H9 (cell line): ENCODE results near the gene TAF8. TPM values are rescaled to one million over a fixed set of nuclear protein-coding genes. Genes with fewer than 3 reads are reported as not detected.

ENCODE experiments used
- DNase-seq: peaks from one replicate; pipeline ENCODE4 v3.0.0-alpha.2; 2017
- H2AFZ ChIP-seq: one replicate; pipeline ENCODE4 v1.6.1; 2013; ENCODE audit warnings: mild to moderate bottlenecking, low read length, control low read depth, moderate library complexity
- H2AK5ac ChIP-seq: 2 replicates; pipeline ENCODE4 v1.6.1; 2013; ENCODE audit warnings: low read length, control low read depth, mixed read lengths; ENCODE audit not compliant: insufficient read length
- H2BK120ac ChIP-seq: one replicate; pipeline ENCODE4 v1.6.1; 2013; ENCODE audit warnings: low read depth, mild to moderate bottlenecking, low read length, control low read depth, inconsistent platforms; ENCODE audit not compliant: poor library complexity, severe bottlenecking
- H2BK12ac ChIP-seq: 2 replicates; pipeline ENCODE4 v1.6.1; 2013; ENCODE audit warnings: low read length, control low read depth, mixed read lengths, low read depth; ENCODE audit not compliant: insufficient read length
- H2BK15ac ChIP-seq: 2 replicates; pipeline ENCODE4 v1.6.1; 2013; ENCODE audit warnings: low read depth, low read length, control low read depth
- H2BK20ac ChIP-seq: one replicate; pipeline ENCODE4 v1.6.1; 2013; ENCODE audit warnings: low read depth, mild to moderate bottlenecking, low read length, control low read depth, inconsistent platforms; ENCODE audit not compliant: poor library complexity, severe bottlenecking
- H2BK5ac ChIP-seq: 2 replicates; pipeline ENCODE4 v1.6.1; 2013; ENCODE audit warnings: low read length, control low read depth, mixed read lengths; ENCODE audit not compliant: insufficient read length
- H3K14ac ChIP-seq: 2 replicates; pipeline ENCODE4 v1.6.1; 2013; ENCODE audit warnings: low read length, control low read depth; ENCODE audit not compliant: insufficient read depth
- H3K18ac ChIP-seq: 2 replicates; pipeline ENCODE4 v1.6.1; 2013; ENCODE audit warnings: low read depth, mild to moderate bottlenecking, mixed read lengths, low read length, control low read depth; ENCODE audit not compliant: insufficient read length
- H3K23ac ChIP-seq: 2 replicates; pipeline ENCODE4 v1.6.1; 2013; ENCODE audit warnings: low read length, control low read depth, mixed read lengths, low read depth; ENCODE audit not compliant: insufficient read length
- H3K23me2 ChIP-seq: 2 replicates; pipeline ENCODE4 v1.6.1; 2013; ENCODE audit warnings: low read depth, mild to moderate bottlenecking, mixed read lengths, low read length, control low read depth; ENCODE audit not compliant: insufficient read length, poor library complexity, severe bottlenecking
- H3K27ac ChIP-seq: 2 replicates; pipeline ENCODE4 v1.5.1; 2013; ENCODE audit warnings: low read length, control low read depth, mixed read lengths, low read depth; ENCODE audit not compliant: insufficient read length
- H3K27me3 ChIP-seq: 2 replicates; pipeline ENCODE4 v1.6.1; 2013; ENCODE audit warnings: low read length, control low read depth, inconsistent platforms; ENCODE audit not compliant: insufficient read depth
- H3K4ac ChIP-seq: 2 replicates; pipeline ENCODE4 v1.6.1; 2013; ENCODE audit warnings: low read depth, mild to moderate bottlenecking, control low read depth, inconsistent platforms, low read length, moderate library complexity
- H3K4me1 ChIP-seq: 2 replicates; pipeline ENCODE4 v1.6.1; 2013; ENCODE audit warnings: low read length, control low read depth, inconsistent platforms; ENCODE audit not compliant: insufficient read depth
- H3K4me2 ChIP-seq: 2 replicates; pipeline ENCODE4 v1.6.1; 2013; ENCODE audit warnings: low read length, control low read depth, mixed read lengths; ENCODE audit not compliant: insufficient read length, insufficient read depth
- H3K56ac ChIP-seq: 2 replicates; pipeline ENCODE4 v1.6.1; 2013; ENCODE audit warnings: low read depth, mild to moderate bottlenecking, mixed read lengths, low read length, control low read depth; ENCODE audit not compliant: insufficient read length
- H3K79me1 ChIP-seq: 2 replicates; pipeline ENCODE4 v1.6.1; 2013; ENCODE audit warnings: low read depth, mild to moderate bottlenecking, moderate library complexity, low read length, control low read depth, inconsistent platforms; ENCODE audit not compliant: insufficient read depth, poor library complexity, severe bottlenecking
- H3K79me2 ChIP-seq: 2 replicates; pipeline ENCODE4 v1.6.1; 2013; ENCODE audit warnings: low read length, control low read depth, inconsistent platforms; ENCODE audit not compliant: insufficient read depth
- H3K9ac ChIP-seq: 2 replicates; pipeline ENCODE4 v1.6.1; 2013; ENCODE audit warnings: low read length, control low read depth, mixed read lengths; ENCODE audit not compliant: insufficient read length; ENCODE audit errors: extremely low read depth
- H3K9me3 ChIP-seq: one replicate; pipeline ENCODE4 v1.6.1; 2013; ENCODE audit warnings: low read depth, low read length, inconsistent platforms; ENCODE audit not compliant: control insufficient read depth
- H3T11ph ChIP-seq: one replicate; pipeline ENCODE4 v1.6.1; 2013; ENCODE audit warnings: mild to moderate bottlenecking, low read length, control low read depth, inconsistent platforms
- H4K20me1 ChIP-seq: one replicate; pipeline ENCODE4 v1.6.1; 2013; ENCODE audit not compliant: control insufficient read depth, insufficient read length, insufficient read depth
- H4K5ac ChIP-seq: 2 replicates; pipeline ENCODE4 v1.6.1; 2013; ENCODE audit warnings: low read depth, mild to moderate bottlenecking, mixed read lengths, low read length, control low read depth; ENCODE audit not compliant: insufficient read length
- H4K8ac ChIP-seq: replicated peaks from 2 replicates; pipeline ENCODE4 v1.6.1; 2013; ENCODE audit warnings: low read length, control low read depth, mixed read lengths, low read depth; ENCODE audit not compliant: insufficient read length
- H4K91ac ChIP-seq: 2 replicates; pipeline ENCODE4 v1.6.1; 2013; ENCODE audit warnings: low read depth, mild to moderate bottlenecking, moderate library complexity, mixed read lengths, low read length, control low read depth; ENCODE audit not compliant: insufficient read length
- H3K27ac Mint-ChIP-seq, 3 experiments: 2 replicates in 2 of 3; 3 replicates in 1 of 3; pipeline ENCODE4 v1.8.0; 2020 to 2021; ENCODE audit warnings: mixed read lengths in 3 of 3, mild to moderate bottlenecking in 1 of 3, moderate library complexity in 1 of 3
- H3K27me3 Mint-ChIP-seq: 2 replicates; pipeline ENCODE4 v1.8.0; 2021; ENCODE audit warnings: low read depth, mild to moderate bottlenecking, moderate library complexity, mixed read lengths
- H3K36me3 Mint-ChIP-seq, 3 experiments: 2 replicates in 2 of 3; 3 replicates in 1 of 3; pipeline ENCODE4 v1.8.0; 2020 to 2021; ENCODE audit warnings: low read depth in 3 of 3, mixed read lengths in 3 of 3; ENCODE audit not compliant: insufficient read depth in 1 of 3
- H3K4me1 Mint-ChIP-seq, 2 experiments: 2 replicates each; pipeline ENCODE4 v1.8.0; 2020; ENCODE audit warnings: mixed read lengths in 2 of 2
- H3K4me3 Mint-ChIP-seq, 2 experiments: 2 replicates in 1 of 2; 3 replicates in 1 of 2; pipeline ENCODE4 v1.8.0; 2020 to 2021; ENCODE audit warnings: mild to moderate bottlenecking in 2 of 2, mixed read lengths in 2 of 2, moderate library complexity in 1 of 2
- H3K9me3 Mint-ChIP-seq, 2 experiments: 2 replicates in 1 of 2; 3 replicates in 1 of 2; pipeline ENCODE4 v1.8.0; 2020; ENCODE audit warnings: mild to moderate bottlenecking in 2 of 2, mixed read lengths in 2 of 2, moderate library complexity in 1 of 2
- WGBS: extraction: QIAGEN DNeasy Blood & Tissue Kit; methylation state at CpG from one replicate; pipeline ENCODE4 v1.1.7; 2013; ENCODE audit warnings: missing lambda C conversion rate, low lambda C conversion rate, mixed read lengths; ENCODE audit not compliant: insufficient read length; ENCODE audit errors: extremely low coverage; 5-methylcytosine and 5-hydroxymethylcytosine counted together
- total RNA-seq: library from RNA; stranded (reverse); gene quantifications from 2 replicates; pipeline ENCODE4 v1.2.1, GENCODE V29; 2021
- TF ChIP-seq, protein P1 (sequence below): fragments of 200-600 bp; sonication (generic); conservative IDR thresholded peaks from 3 replicates; pipeline ENCODE4 v1.8.0; 2021; ENCODE audit warnings: antibody characterized with exemption, mild to moderate bottlenecking

Gene TAF8
- total RNA-seq, 1 experiment from 2014 or later, result 30.4 TPM

DNA sequence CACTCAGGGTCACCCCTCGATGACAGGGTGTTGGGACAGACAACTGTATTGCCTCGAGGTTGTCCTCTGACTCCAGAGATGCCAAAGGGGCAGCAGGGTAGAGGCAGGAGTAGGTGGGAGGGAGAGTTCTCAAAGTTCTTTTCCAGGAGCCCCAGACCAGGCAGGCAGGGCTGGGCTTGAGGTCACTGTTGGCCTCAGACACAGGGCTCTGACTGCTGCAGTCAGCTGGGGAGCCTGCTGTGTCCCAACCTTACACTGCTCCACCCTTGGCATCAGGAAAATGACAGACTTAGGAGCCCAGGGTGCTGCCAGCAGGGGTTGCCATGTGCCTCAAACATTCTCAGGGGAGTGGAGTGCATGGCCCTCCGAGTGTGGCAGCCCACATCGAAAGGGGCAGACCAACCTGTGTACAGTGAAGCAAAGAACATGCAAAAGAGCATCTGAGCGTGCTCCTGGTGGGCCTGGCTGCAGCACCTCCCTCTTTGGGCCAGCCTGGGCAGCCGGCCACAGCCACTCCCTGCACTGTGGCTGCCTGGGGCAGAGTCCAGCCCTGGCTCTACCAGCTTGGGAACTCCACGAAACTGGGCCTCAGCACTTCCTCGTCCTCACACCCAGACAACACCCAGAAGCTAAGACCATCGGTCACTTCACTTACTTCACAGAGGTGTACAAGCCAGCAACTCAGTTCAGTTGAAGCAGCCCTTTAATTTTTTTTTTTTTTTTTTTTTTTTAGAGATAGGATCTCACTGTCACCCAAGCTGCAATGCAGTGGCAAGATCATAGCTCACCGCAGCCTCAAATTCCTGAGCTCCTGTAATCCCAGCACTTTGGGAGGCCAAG, 68.1 kb downstream of the TAF8 start:
- no peaks in the 10 kb centered on the region for H3K27me3 Mint-ChIP-seq
- Histone ChIP-seq H2BK20ac (no peak overlapping the region), H3K23me2 (no peaks in the 10 kb centered on the region), H3K79me1 (peaks cover 11% of the 10 kb centered on the region), H4K5ac (no peak overlapping the region), H3K4me2 (no peak overlapping the region), H2BK5ac (peak overlapping the region; percentile 35), H3K4ac (no peak overlapping the region), H3K27me3 (no peaks in the 10 kb centered on the region), H3K14ac (no peak overlapping the region), H3K27ac (no peak overlapping the region), H2AFZ (no peak overlapping the region), H3K79me2 (no peaks in the 10 kb centered on the region), H2BK15ac (no peak overlapping the region), H3K56ac (no peak overlapping the region), H2BK12ac (no peak overlapping the region), H4K20me1 (peaks cover 5% of the 10 kb centered on the region), H4K91ac (no peak overlapping the region), H3K9ac (no peak overlapping the region), H2AK5ac (no peak overlapping the region), H3K23ac (no peak overlapping the region), H4K8ac (no peak overlapping the region), H3K4me1 (no peaks in the 10 kb centered on the region), H3T11ph (no peak overlapping the region), H3K18ac (no peak overlapping the region), H2BK120ac (no peak overlapping the region), H3K9me3 (no peaks in the 10 kb centered on the region)
- WGBS, result no CpG with 5 or more reads among the region's 10 CpGs
- TF ChIP-seq, protein P1, sequence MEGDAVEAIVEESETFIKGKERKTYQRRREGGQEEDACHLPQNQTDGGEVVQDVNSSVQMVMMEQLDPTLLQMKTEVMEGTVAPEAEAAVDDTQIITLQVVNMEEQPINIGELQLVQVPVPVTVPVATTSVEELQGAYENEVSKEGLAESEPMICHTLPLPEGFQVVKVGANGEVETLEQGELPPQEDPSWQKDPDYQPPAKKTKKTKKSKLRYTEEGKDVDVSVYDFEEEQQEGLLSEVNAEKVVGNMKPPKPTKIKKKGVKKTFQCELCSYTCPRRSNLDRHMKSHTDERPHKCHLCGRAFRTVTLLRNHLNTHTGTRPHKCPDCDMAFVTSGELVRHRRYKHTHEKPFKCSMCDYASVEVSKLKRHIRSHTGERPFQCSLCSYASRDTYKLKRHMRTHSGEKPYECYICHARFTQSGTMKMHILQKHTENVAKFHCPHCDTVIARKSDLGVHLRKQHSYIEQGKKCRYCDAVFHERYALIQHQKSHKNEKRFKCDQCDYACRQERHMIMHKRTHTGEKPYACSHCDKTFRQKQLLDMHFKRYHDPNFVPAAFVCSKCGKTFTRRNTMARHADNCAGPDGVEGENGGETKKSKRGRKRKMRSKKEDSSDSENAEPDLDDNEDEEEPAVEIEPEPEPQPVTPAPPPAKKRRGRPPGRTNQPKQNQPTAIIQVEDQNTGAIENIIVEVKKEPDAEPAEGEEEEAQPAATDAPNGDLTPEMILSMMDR, result no peak
- peaks cover 13 to 42% (median 40%) of the 10 kb centered on the region in 3 experiments for H3K36me3 Mint-ChIP-seq
- no peak overlapping the region for H3K4me3 Mint-ChIP-seq
- H3K9me3 Mint-ChIP-seq, result no peaks in the 10 kb centered on the region
- DNase-seq, result no peak
- H3K27ac Mint-ChIP-seq, result 0 out of 7 replicates have a peak overlapping the region, but pooled peaks of 1 of the 3 experiments have one; percentile 36
- peaks cover 0 to 7% of the 10 kb centered on the region in 2 experiments; a peak in 2 of 4 replicates for H3K4me1 Mint-ChIP-seq
